Stimulated activated CD4-positive, alpha-beta T cell treated with anti-CD3 and anti-CD28 coated beads, Interleukin-4, amount 100 ng/mL, for 24 hours (primary cell): Measurements from ENCODE around the gene KIF15.
"Not testable (repeated sequence)": the region's sequence is repeated elsewhere in the genome, so short reads cannot be mapped to it uniquely, and the experiment has no call there.

Source experiments
- DNase-seq: peaks from one replicate; pipeline ENCODE4 v3.0.0-alpha.2; 2020

Gene KIF15

DNA sequence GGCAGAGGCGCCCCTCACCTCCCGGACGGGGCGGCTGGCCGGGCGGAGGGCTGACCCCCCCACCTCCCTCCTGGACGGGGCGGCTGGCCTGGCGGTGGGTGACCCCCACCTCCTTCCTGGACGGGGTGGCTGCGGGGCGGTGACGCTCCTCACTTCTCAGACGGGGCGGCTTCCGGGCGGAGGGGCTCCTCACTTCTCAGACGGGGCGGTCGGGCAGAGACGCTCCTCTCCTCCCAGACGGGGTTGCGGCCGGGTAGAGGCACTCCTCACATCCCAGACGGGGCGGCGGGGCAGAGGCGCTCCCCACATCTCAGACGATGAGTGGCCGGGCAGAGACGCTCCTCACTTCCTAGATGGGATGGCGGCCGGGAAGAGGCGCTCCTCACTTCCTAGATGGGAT, 59.6 kb downstream of the KIF15 start:
- not testable (repeated sequence) for DNase-seq

GRCh38 chr3:44825264-44825925, 63.8 kb downstream of the KIF15 start:
- no peak for DNase-seq

- DNase-seq, result no peak
These were observed 65.6 kb downstream of the KIF15 start for GRCh38 chr3:44827196-44827595.

- DNase-seq, result no peak
These were observed 69.6 kb downstream of the KIF15 start for GRCh38 chr3:44831232-44831631.

- no peak for DNase-seq
These were observed 70.4 kb downstream of the KIF15 start for GRCh38 chr3:44832032-44832431.

DNA sequence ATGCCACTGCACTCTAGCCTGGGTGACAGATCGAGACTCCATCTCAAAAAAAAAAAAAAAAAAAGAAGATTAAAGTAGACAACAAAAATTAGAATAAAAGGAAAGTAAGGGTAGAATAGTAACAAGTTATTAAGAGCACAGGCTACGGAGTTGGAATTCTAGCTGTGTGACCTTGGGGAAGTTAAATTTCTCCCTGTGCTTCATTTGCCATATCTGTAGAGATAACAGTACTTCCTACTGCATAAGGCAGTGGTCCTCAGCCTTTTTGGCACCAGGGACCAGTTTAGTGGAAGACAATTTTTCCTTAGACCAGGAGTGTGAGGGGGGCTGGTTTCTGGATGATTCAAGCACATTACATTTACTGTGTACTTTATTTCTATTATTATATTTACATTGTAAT, 71.4 kb downstream of the KIF15 start:
- DNase-seq, result no peak

DNA sequence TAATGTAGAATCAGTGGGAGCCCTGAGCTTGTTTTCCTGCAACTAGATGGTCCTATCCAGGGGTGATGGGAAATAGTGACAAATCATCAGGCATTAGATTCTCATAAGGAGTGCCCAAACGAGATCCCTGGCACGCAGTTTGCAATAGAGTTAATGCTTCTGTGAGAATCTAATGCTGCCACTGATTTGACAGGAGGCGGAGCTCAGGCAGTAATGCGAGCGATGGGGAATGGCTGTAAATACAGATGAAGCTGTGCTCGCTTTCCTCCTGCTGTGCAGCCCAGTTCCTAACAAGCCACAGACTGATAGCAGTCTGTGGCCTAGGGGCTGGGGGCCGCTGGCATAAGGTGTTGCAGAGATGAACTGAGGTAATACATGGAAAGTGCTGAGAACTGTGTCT, 71.8 kb downstream of the KIF15 start:
- DNase-seq, result no peak

- no peak for DNase-seq
These were observed 74.1 kb downstream of the KIF15 start for GRCh38 chr3:44835684-44836083.

DNA sequence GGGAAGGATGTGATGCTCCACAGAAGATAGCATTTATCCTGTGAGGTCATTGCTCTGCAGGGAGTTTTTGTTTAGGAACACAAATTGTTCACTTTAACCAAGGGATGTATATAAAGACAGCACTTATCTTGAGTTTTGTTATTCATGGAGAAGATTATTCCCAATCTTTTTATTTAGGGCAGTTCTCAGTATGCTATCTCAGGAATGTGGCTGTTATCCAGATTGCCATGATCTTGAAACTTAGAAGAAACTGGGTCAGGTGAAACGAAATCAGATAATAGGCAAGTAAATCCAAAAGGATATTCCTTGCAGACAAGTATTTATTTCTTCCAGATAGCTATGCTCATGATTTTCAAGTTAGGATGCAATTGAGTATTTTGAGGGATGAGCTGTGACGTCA, 80.8 kb downstream of the KIF15 start:
- DNase-seq, result no peak

DNA sequence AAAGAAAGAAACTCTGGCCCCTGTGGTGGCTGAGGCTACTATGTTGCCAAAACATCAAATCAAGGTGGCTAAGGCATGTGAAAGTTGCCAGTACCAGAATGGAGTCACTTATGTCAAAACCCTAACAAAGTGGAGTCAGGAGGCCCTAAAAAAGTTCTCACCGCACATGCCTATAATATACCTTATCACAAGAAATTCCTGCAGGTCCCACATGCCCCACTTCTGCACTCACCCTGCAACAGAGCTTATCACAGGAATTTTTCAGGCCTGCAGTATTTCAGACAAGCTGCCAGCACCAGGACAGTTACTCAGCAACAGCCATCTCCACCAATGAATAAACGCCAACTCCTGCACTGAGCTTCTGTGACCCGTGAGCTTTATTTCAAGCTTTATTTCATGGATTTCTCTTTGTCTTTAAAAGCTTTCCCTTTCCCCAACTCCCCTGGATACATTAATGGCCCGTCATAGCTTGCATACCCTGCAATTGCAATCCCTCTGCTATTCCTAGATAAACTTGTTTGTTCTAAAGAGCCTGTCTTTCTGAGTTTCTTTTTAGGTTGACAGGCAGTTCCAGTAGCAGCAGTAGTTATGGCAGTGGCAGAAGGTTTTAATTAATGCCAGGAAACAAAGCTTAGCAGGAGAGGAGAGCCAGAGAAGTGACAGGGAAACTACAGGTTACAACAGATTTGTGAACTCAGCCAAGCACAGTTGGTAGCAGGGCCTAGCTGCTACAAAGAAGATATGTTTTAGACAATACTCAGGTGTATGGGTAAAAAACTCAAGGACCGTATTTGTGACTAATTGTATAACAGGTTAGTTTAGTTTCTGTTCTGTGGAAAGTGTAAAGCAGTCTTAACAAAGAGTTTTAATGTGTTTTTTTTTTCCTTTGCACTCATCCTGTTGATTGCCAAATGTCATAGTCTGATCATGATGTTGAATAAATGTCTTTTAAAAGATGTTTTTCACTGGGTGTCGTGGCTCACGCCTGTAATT, 84.2 kb downstream of the KIF15 start:
- no peak for DNase-seq

DNA sequence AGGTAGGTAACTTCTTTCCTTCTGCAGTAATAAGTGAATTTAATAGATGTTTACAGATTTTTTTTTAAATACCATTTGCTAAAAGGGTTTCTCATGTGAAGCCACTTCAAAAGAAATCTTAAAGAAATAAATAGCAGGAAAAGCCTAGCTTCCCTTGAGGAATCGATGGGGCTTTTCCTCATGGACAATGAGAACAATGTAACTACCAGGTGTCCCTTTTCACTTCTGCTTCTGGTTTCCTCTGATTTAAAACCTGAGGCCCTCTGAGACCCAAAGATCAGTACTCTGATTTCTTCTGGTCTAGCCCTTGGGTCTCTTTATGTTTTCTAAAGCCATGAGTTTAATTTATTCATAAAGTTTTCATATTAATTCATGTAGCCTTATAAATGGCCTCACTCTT, 87.0 kb downstream of the KIF15 start:
- no peak for DNase-seq

- DNase-seq, result not testable (repeated sequence)
These were observed 95.1 kb downstream of the KIF15 start for GRCh38 chr3:44856663-44857062.

GRCh38 chr3:44860117-44860516, 98.5 kb downstream of the KIF15 start:
- no peak for DNase-seq

GRCh38 chr3:44861412-44862225, 100.0 kb downstream of the KIF15 start, which contains the start of gene TMEM42:
TSS of gene TMEM42 (plus strand) at chr3:44861912. CDS start at chr3:44861925, 13 bp downstream.
- DNase-seq, result peak; percentile 87

GRCh38 chr3:44862226-44862637, 100.6 kb downstream of the KIF15 start:
- DNase-seq, result peak; percentile 23

DNA sequence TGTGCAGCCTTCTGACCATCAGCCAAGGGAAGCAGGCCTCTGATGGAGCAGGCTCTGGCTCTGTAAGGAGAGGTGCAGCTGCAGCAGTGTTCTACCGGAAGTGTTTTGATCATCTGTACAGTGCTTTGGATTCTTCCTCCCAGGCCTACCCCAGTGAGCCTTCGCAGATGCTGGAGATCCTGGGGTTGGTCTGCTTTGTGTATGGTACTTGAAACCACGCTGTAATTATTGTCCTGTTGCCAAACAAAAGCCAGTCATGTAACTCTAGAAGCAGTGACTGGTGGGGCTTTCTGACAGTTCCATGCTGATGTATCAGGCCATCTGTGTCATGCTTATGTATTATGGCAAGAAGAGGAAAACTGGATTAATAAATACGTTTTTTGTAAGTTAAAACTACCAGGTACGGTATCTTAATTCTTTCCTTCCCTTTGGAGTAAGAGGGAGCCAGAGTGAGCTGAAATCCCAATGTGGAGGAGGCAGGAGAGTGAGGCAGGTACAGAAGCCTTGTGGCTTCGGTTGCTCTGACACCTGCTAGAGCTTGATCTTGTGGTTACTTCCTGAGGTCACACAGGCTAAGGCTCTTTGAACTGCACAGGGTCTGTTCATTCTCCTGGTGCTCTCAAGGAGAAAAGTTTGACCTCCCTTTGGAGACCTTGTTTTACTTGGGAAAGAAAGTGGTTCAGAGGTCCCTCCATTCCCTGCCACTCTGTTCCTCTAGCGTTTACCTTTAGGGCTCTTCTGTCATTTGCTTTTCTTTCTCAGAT, 103.9 kb downstream of the KIF15 start:
- no peak for DNase-seq

DNA sequence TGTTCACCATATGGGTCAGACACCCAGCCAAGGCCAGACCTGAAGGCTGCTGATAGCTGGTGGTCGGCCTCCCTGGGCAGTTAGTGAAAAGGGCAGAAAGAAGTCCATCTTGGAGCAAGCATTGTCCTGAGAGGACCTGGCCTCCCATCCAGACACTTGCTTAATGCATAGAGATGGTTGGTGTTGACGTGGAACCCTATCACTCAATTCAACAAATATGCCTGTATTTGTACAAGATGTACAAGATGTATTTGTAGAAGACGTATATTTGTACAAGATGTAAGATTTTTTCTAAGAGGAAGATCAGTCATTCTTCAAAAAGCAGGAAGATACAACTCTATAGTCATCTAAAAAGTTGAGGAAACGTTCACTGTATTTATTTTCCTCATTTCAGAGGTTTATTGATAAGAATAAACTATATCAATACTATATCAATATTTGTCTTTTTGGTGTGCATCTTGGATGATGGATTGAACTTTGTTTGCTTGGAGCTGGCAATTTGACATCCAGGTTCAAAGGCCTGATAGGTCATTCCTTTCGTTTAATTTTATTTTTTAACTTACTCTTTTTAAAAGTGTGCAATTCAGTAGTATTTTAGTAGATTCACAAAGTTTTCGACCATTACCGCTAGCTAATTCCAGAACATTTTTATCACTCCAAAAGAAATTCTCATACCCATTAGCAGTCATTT, 106.0 kb downstream of the KIF15 start:
- no peak for DNase-seq

- no peak for DNase-seq
These were observed 108.9 kb downstream of the KIF15 start for GRCh38 chr3:44870375-44871061.

DNA sequence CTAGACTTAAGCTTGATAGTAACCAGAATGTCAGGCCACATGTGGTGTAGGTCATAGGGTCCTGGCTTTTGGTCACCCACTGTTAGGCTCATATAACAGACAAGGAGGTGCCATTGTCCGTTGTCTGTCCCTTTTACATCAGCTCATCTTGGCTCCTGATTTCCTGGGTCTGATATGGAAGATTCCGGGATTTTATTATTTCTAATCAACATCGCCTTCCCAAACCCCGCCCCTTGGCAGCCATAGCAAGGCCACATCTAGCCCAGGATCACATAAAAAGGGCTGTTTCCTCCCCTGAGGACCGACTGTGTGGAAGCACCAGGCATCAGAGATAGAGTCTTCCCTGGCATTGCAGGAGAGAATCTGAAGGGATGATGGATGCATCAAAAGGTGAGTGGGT, 112.7 kb downstream of the KIF15 start, which contains the start of gene TGM4:
Gene TGM4 (plus strand): TSS at position 301 of the 400 bp plus-strand sequence. CDS start 71 bp downstream, at position 372.
- DNase-seq, result no peak

DNA sequence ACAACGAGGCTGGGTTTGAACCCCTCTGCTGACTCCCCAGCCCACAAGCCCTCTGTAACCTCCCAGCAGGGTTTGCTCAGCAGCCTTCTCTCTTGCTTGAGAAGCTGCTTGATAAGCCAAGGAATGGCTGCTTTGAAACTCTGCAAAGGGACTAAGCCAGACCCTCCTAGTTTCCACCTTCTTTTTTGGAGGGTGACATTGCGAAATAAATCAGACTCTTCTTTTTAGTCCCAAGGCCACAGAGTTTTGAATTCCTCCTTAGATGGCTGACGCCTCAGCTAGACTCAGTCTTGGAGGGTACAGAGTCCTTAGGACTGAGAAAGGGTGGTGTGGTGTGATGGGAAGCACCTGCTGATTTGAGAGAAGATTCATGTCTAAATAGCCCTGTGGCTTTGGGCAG, 114.0 kb downstream of the KIF15 start:
- DNase-seq, result no peak

- no peak for DNase-seq
These were observed 115.7 kb downstream of the KIF15 start for GRCh38 chr3:44877333-44877732.
